HCT116 (cell line): Measurements from ENCODE around the gene ERBB4. TPM values are rescaled to one million over a fixed set of nuclear protein-coding genes. Genes with fewer than 3 reads are reported as not detected.

Source experiments
- ATAC-seq: fragments of 200-7000 bp; cut with Tn5 transposase; 2 replicates; pipeline ENCODE4 v1.9.1; 2020; ENCODE audit warnings: mild to moderate bottlenecking, moderate library complexity
- BruUV-seq: library from RNA; stranded (reverse); fragments of 400-500 nt; replicated peaks from 2 replicates; lab custom pipeline; 2021; lab: Mats Ljungman, UMichigan
- CTCF ChIA-PET: fragments of 300-600 bp; sonication (Branson Sonifier 250); formaldehyde crosslinking; loops from one replicate; lab custom pipeline; 2021; ENCODE audit warnings: antibody characterized with exemption; lab: Charles Lee
- POLR2A ChIA-PET: fragments of 300-600, 350-600 bp; sonication (Branson Sonifier 250); formaldehyde crosslinking; loops from one replicate; lab custom pipeline; 2021; ENCODE audit warnings: antibody characterized with exemption; lab: Charles Lee
- RAD21 ChIA-PET, 2 experiments: fragments of 300-600 bp; sonication (Branson Sonifier 250); formaldehyde crosslinking; loops; one replicate each; lab custom pipeline; 2023; ENCODE audit warnings: low total read pairs in 2 of 2; ENCODE audit not compliant: uncharacterized antibody in 2 of 2, unreplicated experiment in 2 of 2, low non-redundant PET in 1 of 2; lab: Charles Lee
- DNase-seq: peaks from one replicate; pipeline ENCODE4 v3.0.0-alpha.2; 2010; ENCODE audit warnings: low read depth, low spot score
- H2AFZ ChIP-seq: fragments of 200-600 bp; shearing (Covaris generic), sonication (generic); 2 replicates; pipeline ENCODE4 v1.6.1; 2017; ENCODE audit warnings: low read depth, mixed run types, mixed read lengths, antibody characterized with exemption, low read length; ENCODE audit not compliant: poor library complexity, severe bottlenecking
- H3K27ac ChIP-seq: 2 replicates; pipeline ENCODE4 v1.5.1; 2012; ENCODE audit warnings: low read depth, low read length
- H3K27me3 ChIP-seq: fragments of 200-600 bp; sonication (generic); 2 replicates; pipeline ENCODE4 v1.6.1; 2016; ENCODE audit warnings: mixed run types, low read length, mixed read lengths; ENCODE audit not compliant: insufficient read depth
- H3K36me3 ChIP-seq, 2 experiments: fragments of 200-500 bp in 1 of 2; fragments of 200-600 bp in 1 of 2; sonication (Bioruptor generic) in 1 of 2; sonication (generic) in 1 of 2; 2 replicates each; pipeline versions ENCODE4 v1.5.1 to v1.6.1; 2014 to 2016; ENCODE audit warnings: low read length in 2 of 2, inconsistent platforms in 1 of 2, mixed read lengths in 1 of 2, mixed run types in 1 of 2; ENCODE audit not compliant: insufficient read depth in 2 of 2, control insufficient read depth in 1 of 2
- H3K4me1 ChIP-seq, 2 experiments: fragments of 200-600 bp in 1 of 2; sonication (generic) in 1 of 2; 2 replicates each; pipeline versions ENCODE4 v1.5.1 to v1.6.1; 2012 to 2017; ENCODE audit warnings: low read length in 2 of 2, inconsistent platforms in 1 of 2, mild to moderate bottlenecking in 1 of 2, mixed read lengths in 1 of 2, mixed run types in 1 of 2, moderate library complexity in 1 of 2; ENCODE audit not compliant: insufficient read depth in 2 of 2, control insufficient read depth in 1 of 2
- H3K4me2 ChIP-seq: fragments of 200-600 bp; sonication (generic); 2 replicates; pipeline ENCODE4 v1.6.1; 2017; ENCODE audit warnings: mixed run types, low read length, mixed read lengths
- H3K4me3 ChIP-seq, 2 experiments: fragments of 200-600 bp in 1 of 2; sonication (generic) in 1 of 2; replicated peaks in 1 of 2; 2 replicates each; pipeline ENCODE4 v1.5.1; 2011 to 2016; ENCODE audit warnings: low read length in 2 of 2, control low read depth in 1 of 2, low read depth in 1 of 2, mild to moderate bottlenecking in 1 of 2, mixed read lengths in 1 of 2, mixed run types in 1 of 2
- H3K79me2 ChIP-seq: fragments of 200-600 bp; sonication (generic); 2 replicates; pipeline ENCODE4 v1.6.1; 2017; ENCODE audit warnings: mild to moderate bottlenecking, mixed run types, low read length, moderate library complexity, mixed read lengths; ENCODE audit not compliant: insufficient read depth
- H3K9ac ChIP-seq: fragments of 200-600 bp; sonication (generic); 2 replicates; pipeline ENCODE4 v1.6.1; 2016; ENCODE audit warnings: low read length, mixed read lengths
- H3K9me2 ChIP-seq: fragments of 200-600 bp; sonication (generic), shearing (Covaris generic); 2 replicates; pipeline ENCODE4 v1.6.1; 2017; ENCODE audit warnings: mixed run types, mild to moderate bottlenecking, moderate library complexity; ENCODE audit not compliant: insufficient read depth
- H3K9me3 ChIP-seq, 2 experiments: fragments of 200-500 bp in 1 of 2; fragments of 200-600 bp in 1 of 2; sonication (Bioruptor generic) in 1 of 2; sonication (generic) in 1 of 2; 2 replicates each; pipeline ENCODE4 v1.6.1; 2014 to 2017; ENCODE audit warnings: low read length in 2 of 2, mixed read lengths in 2 of 2, inconsistent platforms in 1 of 2, low read depth in 1 of 2, mild to moderate bottlenecking in 1 of 2, mixed run types in 1 of 2, moderate library complexity in 1 of 2; ENCODE audit not compliant: control insufficient read depth in 1 of 2, insufficient read depth in 1 of 2
- H4K20me1 ChIP-seq: fragments of 200-600 bp; sonication (generic), shearing (Covaris generic); 2 replicates; pipeline ENCODE4 v1.6.1; 2017; ENCODE audit warnings: mixed run types, mild to moderate bottlenecking, moderate library complexity; ENCODE audit not compliant: insufficient read depth
- ATF3 ChIP-seq: IDR thresholded peaks from 2 replicates; pipeline ENCODE4 v1.6.1; 2012
- CBX3 ChIP-seq: IDR thresholded peaks from 2 replicates; pipeline ENCODE4 v1.6.1; 2012; ENCODE audit warnings: low read depth
- CEBPB ChIP-seq: IDR thresholded peaks from 2 replicates; pipeline ENCODE4 v1.6.1; 2012; ENCODE audit warnings: low read depth
- CTCF ChIP-seq, 3 experiments: fragments of 200-600 bp in 1 of 3; sonication (generic) in 1 of 3; IDR thresholded peaks in 2 of 3; conservative IDR thresholded peaks in 1 of 3; 2 replicates each; pipeline ENCODE4 v1.5.1; 2012 to 2017; ENCODE audit warnings: low read depth in 2 of 3, low read length in 2 of 3, antibody characterized with exemption in 1 of 3, borderline replicate concordance in 1 of 3, control low read depth in 1 of 3, mild to moderate bottlenecking in 1 of 3, mixed read lengths in 1 of 3, mixed run types in 1 of 3, moderate library complexity in 1 of 3; ENCODE audit not compliant: insufficient read depth in 1 of 3
- EGR1 ChIP-seq: IDR thresholded peaks from 2 replicates; pipeline ENCODE4 v1.6.1; 2012; ENCODE audit warnings: low read depth
- ELF1 ChIP-seq: IDR thresholded peaks from 2 replicates; pipeline ENCODE4 v1.6.1; 2012; ENCODE audit warnings: low read depth, borderline replicate concordance
- EZH2 ChIP-seq: fragments of 200-600 bp; sonication (generic); IDR thresholded peaks from 2 replicates; pipeline ENCODE4 v1.6.1; 2017; ENCODE audit warnings: antibody characterized with exemption, mixed run types
- EZH2phosphoT487 ChIP-seq: fragments of 200-600 bp; IDR thresholded peaks from 2 replicates; pipeline ENCODE4 v1.6.1; 2018; ENCODE audit warnings: antibody characterized with exemption, borderline replicate concordance
- FOSL1 ChIP-seq: IDR thresholded peaks from 2 replicates; pipeline ENCODE4 v1.6.1; 2012; ENCODE audit warnings: low read depth
- JUND ChIP-seq: IDR thresholded peaks from 2 replicates; pipeline ENCODE4 v1.6.1; 2012
- POLR2A ChIP-seq: IDR thresholded peaks from 2 replicates; pipeline ENCODE4 v1.7.0; 2011; ENCODE audit warnings: borderline replicate concordance; ENCODE audit not compliant: insufficient read depth, insufficient read length; ENCODE audit errors: extremely low read depth
- POLR2AphosphoS5 ChIP-seq: IDR thresholded peaks from 2 replicates; pipeline ENCODE4 v1.6.1; 2011; ENCODE audit warnings: mild to moderate bottlenecking, low read depth, low read length, moderate library complexity
- REST ChIP-seq: IDR thresholded peaks from 2 replicates; pipeline ENCODE4 v1.6.1; 2012; ENCODE audit warnings: low read depth
- SIN3A ChIP-seq: IDR thresholded peaks from 2 replicates; pipeline ENCODE4 v1.6.1; 2012; ENCODE audit warnings: low read depth
- SP1 ChIP-seq: IDR thresholded peaks from 2 replicates; pipeline ENCODE4 v1.6.1; 2012; ENCODE audit warnings: low read depth
- SRF ChIP-seq: IDR thresholded peaks from 2 replicates; pipeline ENCODE4 v1.6.1; 2012; ENCODE audit warnings: low read depth
- TCF7L2 ChIP-seq: IDR thresholded peaks from 2 replicates; pipeline ENCODE4 v1.7.0; 2011; ENCODE audit warnings: borderline replicate concordance, inconsistent platforms; ENCODE audit not compliant: insufficient read depth, insufficient read length; ENCODE audit errors: extremely low read depth
- ZNF274 ChIP-seq: fragments of 200-500 bp; sonication (Bioruptor generic); IDR thresholded peaks from 2 replicates; pipeline ENCODE4 v1.6.1; 2014; ENCODE audit warnings: mild to moderate bottlenecking, low read depth, low read length, inconsistent platforms
- intact Hi-C: fragments of 100-400 bp; cut with micrococcal nuclease; formaldehyde crosslinking; loops from 2 replicates; pipeline ENCODE4 v1.10.0; 2022
- total RNA-seq: library from RNA; stranded (reverse); gene quantifications from one replicate; pipeline ENCODE4 v1.2.1, GENCODE V29; 2021; ENCODE audit not compliant: unreplicated experiment

The ERBB4 gene
- total RNA-seq, 1 experiment from 2014 or later: 0.10 TPM

GRCh38 chr2:212146416-212146815 lies 392.2 kb downstream of the ERBB4 start:
- Histone ChIP-seq H3K4me1 (no peaks in the 10 kb centered on the region), H3K4me2 (no peak overlapping the region), H4K20me1 (no peaks in the 10 kb centered on the region), H3K36me3 (no peaks in the 10 kb centered on the region), H3K27me3 (no peaks in the 10 kb centered on the region), H3K79me2 (no peaks in the 10 kb centered on the region), H3K9me3 (no peaks in the 10 kb centered on the region), H3K27ac (no peak overlapping the region), H3K4me3 (no peak overlapping the region), H3K9ac (no peak overlapping the region), H3K9me2 (no peaks in the 10 kb centered on the region), H2AFZ (no peak overlapping the region)
- intact Hi-C loops: loop anchor here (5.0 to 10.0 kb wide), 3 partner anchors 101 to 402 kb away; no protein-coding TSS in a partner anchor
- ChIA-PET RAD21 (interaction anchor here in 1 of 2 experiments (0.7 kb wide), 1 partner anchor 379 kb away, joined by 3 read pairs; no protein-coding TSS in a partner anchor), POLR2A (no interaction called here), CTCF (interaction anchor here (1.1 to 1.5 kb wide), 2 partner anchors 104 to 374 kb away, joined by 4 to 7 read pairs; no protein-coding TSS in a partner anchor)
- TF ChIP-seq EZH2phosphoT487: no peak
- no peak for TF ChIP-seq SRF
- no peak for TF ChIP-seq POLR2AphosphoS5
- TF ChIP-seq SIN3A: no peak
- TF ChIP-seq CBX3: no peak
- no peak for TF ChIP-seq EGR1
- TF ChIP-seq ZNF274: no peak
- TF ChIP-seq JUND: no peak
- no peak for TF ChIP-seq POLR2A
- TF ChIP-seq CEBPB: no peak
- TF ChIP-seq FOSL1: no peak
- no peak for TF ChIP-seq EZH2
- no peak for TF ChIP-seq TCF7L2
- no peak for TF ChIP-seq REST
- TF ChIP-seq ELF1: no peak
- no peak for TF ChIP-seq SP1
- no peak for TF ChIP-seq CTCF (IDR thresholded peaks at IDR 0.05 in 2 of 3, conservative IDR thresholded peaks at IDR 0.05 in 1 of 3; ENCODE audit: borderline replicate concordance in 1 of 3, insufficient read depth in 1 of 3, low read depth in 2 of 3, low read length in 2 of 3)
- TF ChIP-seq ATF3: no peak
- ATAC-seq: no peak
- no peak for DNase-seq
- no TSS peak for BruUV-seq
